Measurements from ENCODE around the gene CAVIN1.
"Not testable (repeated sequence)": the region's sequence is repeated elsewhere in the genome, so short reads cannot be mapped to it uniquely, and the experiment has no call there.

CAVIN1 gene, protein sequence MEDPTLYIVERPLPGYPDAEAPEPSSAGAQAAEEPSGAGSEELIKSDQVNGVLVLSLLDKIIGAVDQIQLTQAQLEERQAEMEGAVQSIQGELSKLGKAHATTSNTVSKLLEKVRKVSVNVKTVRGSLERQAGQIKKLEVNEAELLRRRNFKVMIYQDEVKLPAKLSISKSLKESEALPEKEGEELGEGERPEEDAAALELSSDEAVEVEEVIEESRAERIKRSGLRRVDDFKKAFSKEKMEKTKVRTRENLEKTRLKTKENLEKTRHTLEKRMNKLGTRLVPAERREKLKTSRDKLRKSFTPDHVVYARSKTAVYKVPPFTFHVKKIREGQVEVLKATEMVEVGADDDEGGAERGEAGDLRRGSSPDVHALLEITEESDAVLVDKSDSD

DNA sequence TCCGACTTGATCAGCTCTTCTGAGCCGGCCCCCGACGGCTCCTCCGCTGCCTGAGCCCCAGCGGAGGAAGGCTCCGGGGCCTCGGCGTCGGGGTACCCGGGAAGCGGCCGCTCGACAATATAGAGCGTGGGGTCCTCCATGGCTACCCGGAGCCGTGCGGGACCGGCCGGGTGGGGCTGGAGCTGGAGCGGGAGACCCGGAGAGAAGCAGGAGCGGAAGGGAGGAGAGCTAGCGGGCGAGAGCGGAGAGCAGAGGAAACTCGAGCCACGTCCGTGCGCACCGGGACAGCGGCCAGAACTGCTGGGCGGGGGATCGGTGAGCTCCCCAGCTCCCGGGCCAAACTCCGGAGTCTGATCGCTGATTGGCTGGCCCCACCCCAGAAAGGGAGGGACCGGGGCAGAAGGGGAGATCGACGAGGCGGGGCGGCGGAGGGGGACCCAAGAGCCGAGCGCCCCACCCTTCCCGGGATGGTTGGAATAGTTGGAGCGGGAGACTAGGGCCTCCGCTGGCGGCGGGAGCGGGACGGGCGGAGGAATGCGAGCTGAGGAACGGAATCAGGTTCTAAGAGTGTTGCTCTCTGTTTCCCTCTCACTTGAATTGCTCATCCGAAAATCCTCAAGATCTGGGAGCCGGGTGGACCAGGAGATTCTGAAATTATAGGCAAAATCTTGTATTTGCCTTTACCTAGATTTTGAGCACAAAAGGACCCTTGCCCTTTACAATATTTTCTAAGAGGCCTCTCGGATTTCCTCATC, at the start of gene CAVIN1:
Gene CAVIN1 (minus strand): TSS at position 299 of the 755 bp plus-strand sequence. CDS start 159 bp downstream, at position 140.
- DNase-seq, result peak; percentile 66

DNA sequence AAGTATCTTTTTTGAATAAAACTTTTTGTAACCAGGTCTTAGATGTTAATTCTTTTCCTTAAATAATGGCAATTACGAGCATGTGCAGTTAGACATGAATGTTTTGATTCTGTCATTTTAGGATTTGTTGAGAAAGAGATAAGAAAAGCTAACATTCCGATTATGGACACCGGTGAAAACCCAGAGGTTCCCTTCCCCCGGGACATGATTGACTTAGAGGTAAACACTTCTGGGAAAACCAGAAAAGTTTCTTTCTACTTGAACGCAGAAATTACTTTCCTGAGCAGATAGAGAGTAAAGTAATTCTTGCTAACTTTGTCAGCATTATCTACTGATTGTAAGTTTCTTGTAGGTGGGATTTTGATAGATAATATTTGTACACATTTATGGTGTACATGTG, 44.8 kb upstream of the CAVIN1 start:
- no peak for DNase-seq

DNA sequence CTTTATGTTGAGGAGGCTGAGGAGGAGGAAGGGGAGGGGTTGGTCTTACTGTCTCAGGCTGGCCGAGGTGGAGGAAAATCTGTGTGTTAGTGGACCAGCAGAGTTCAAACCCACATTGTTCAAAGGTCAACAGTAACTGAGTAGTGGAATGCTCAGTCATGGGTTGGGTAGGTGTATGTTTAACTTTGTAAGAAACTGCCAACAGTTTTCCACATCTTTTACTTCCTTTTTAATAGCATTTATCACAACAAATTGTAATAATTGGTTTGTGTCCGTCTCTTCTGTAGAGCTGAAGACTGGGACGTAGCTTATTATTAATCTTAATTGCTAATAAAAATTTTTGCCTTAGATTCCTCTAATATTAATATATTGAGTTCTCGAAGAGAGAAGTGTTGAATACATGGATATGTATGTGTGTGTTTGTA, 40.9 kb upstream of the CAVIN1 start:
- no peak for DNase-seq

DNA sequence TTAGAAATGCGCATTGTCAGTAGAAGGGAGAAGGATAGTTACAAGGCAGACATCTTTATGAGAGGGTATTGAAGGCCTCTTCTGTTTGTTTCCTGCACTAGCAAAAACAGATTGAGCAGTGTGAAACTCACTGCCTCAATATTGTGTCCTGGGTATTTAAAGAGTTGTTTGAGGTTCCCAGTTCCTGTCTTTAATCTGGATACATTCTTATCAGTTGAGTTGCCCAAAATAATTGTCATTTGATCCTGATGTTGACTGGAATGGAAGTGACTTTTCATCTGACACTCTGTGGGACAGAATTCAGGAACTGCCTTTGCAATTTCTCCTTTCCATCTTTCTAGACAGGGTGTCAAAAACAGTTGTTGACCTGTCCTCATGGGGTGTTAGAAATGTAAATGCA, 37.3 kb upstream of the CAVIN1 start:
- no peak for DNase-seq

DNA sequence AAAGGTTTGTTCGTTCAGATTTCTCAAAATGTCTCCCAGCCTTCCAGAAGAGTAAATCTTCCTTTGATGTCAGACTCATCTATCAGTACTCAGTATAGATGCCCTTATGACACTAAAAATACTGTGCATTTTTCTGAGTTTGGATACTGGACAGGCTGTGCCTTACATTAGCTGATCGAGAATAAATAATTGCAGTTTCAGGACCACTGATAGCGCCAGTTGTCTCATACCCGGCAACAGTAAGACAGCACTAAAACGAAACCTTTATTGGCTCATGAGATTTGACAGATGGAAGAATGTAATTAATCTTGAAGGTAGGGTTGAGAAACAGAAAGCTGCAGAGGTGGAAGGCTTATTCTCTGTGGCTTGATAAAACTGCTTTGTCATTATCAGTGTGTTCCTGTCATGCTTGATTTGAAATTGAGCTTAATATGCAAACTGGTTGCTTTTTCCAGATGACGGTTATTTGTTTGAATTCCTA, 36.8 kb upstream of the CAVIN1 start:
- DNase-seq, result no peak

DNA sequence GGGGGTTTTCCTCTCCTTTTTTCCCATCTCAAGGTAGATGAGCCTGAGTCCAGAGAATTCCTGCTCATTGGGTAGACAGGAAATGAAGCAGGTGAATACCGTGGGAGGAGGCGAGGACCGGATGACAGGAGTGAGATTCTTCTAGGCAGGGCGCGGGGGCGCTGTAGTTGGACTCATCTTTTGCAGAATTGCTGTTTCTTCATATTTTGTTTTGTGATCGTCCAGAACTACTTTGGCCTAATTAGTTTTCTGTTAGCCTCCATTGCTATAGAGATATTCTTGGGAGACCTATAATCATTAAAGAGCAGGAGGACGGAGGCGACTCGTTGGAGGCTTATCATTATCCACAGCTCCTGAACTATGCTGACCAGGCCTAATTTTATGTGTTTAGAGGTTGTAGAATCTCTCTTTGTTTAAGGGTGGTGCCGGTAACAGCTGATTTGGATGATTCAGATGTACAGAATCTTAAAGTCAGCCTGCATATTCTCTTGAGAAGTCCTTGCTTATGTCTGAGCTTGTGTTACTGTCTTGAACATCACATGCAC, 36.3 kb upstream of the CAVIN1 start:
- peak; percentile 61 for DNase-seq

DNA sequence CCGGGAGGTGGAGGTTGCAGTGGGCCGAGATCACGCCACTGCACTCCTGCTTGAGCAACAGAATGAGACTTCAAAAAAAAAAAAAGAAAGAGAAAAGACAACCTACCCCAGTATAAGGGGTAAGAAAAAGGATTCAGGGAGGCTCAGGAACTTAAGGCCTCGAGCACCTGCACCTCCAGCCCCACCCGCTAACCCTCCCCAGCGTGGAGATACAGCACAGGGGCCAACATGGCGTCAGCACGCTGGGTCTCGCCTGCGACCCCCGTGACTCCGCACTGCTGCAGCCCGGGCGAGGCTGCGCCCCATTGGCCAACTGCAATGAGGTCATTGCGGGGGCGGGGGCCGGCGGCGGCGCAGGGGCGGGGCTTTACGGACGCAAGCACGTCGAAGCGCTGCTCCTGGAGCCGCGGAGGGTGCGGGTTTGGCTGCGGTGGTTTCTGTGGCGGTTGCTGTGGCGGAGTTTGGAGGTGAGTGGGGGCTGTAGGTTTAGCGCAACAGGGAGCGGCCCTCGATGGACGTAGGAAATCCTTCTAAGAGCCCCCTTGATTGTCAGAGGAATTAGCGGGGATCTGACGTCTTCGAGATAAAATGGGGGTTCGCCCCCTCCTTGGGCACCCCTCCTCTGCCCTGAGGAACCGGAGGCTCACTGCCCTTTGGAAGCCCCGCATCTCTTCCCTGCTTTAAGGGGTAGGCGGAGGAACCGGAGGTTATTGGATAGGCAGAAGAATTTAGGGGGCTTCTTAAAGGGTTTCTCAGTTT, 35.6 kb upstream of the CAVIN1 start, which contains the start of gene ATP6V0A1:
Gene ATP6V0A1 (plus strand): TSS at position 382 of the 759 bp plus-strand sequence. CDS start 2,017 bp downstream, outside the sequence.
- DNase-seq, result peak; percentile 96

DNA sequence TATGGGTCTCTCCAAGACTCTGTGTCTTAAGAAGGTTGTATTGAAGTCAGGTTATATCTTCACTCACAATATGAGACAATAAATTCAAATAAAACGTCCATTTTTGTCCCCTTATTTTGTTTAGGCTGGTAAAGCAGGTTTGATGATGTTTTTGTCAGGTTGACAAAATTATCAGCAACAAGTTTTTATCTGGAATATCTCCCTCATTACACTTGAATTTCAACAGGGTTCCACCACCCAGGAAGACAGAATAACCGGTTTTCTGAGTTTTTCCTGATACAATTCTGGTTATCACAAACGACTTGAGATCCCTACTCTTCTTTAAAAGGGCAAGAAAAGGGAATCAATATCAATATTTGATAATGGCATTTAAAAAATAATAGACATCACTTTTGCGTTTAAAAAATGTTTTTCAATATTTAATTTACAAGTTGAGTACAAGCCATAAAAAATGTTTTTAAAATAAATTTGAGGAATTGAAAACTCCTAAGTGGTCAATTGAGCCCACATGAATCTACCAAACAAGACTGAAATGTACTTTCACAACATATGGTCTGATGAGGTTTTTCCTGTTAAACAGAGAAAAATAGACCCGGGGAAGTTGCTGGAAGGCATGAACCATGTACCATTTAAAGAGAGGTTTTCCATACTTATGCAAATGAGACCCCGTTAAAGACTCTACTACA, 34.2 kb upstream of the CAVIN1 start:
- DNase-seq, result no peak

DNA sequence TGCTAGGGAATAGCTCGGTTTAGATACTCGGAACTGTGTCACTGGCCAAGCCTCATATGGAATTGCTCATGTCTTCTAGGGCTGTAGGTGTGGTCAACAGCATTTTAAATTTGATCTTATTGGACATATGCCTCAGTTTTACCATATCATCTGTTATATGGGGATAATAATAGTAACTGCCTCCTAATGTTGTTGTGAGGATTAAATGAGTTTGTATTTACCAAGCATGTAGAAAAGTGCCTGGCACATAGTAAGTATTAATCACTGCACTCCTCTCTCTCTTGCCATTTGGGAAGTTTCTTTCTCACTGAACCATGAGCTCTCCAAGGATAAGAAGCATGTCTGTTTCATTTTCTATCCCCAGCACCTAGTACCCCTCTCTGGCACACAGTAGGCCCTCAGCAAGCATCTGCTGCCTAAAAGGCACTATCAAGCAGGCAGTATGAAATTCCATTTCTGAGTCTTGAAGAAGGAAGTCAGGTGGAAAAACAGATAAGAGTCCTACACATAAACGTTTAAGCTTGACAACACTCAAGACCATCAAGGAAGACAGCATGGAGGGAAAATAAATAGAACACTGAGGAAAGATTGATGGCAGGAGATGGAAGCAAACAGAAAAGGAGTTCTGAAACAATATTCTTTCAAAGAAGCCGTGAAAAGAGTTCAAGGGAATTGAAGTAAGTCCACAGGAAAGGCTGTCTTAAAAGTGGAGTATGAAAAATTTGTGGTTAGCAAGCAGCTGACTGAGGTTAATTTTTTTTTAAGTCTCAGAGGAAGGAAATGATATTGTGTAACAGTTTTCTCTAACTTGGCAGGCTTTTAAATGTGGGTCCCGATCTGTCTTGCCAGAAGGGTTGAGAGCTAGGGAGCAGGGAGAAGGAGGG, 33.4 kb upstream of the CAVIN1 start:
- no peak for DNase-seq

DNA sequence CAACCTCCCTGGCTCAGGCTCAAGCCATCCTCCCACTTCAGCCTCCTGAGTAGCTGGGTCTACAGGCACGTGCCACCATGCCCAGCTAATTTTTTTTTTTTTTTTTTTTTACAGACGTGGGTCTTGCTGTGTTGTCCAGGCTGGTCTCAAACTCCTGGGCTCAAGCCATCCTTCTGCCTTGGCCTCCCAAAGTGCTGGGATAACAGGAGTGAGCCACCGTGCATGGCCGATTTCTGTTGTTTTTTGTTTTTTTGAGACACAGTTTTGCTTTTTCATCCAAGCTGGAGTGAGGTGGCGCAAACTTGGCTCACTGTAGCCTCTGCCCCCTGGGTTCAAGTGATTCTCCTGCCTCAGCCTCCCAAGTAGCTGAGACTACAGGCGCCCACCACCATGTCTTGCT, 31.9 kb upstream of the CAVIN1 start:
- DNase-seq, result not testable (repeated sequence)

DNA sequence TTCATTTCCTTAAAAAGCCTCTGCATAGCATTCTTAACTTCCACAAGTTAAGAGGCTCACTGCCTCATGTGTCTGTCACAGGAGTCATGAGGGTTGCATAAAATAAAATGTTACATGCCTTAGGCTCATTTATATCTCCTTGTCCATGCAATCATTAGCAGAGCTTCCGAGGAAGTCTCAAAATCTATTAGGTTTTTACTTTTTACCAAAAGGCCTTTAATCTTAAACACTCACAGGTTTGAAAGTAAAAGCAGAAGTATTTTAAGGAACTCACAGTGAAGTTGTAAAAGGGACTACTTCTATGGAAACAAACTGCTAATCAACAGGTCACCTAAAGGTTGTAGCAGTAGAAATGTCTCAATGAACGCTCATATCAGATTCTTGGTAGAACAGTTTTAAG, 30.4 kb upstream of the CAVIN1 start:
- DNase-seq, result no peak

DNA sequence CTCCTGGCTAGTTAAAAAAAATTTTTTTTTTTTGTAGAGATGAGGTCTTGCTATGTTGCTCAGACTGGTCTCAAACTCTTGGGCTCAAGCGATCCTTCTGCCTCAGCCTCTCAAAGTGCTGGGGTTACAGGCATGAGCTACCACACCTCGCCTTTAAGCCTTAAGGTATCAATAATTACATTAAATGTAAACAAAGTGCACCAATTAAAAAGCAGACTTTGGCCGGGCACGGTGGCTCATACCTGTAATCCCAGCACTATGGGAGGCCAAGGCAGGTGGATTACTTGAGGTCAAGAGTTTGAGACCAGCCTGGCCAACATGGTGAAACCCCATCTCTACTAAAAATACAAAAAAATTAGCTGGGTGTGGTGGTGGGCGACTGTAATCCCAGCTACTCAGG, 28.2 kb upstream of the CAVIN1 start:
- DNase-seq, result not testable (repeated sequence)

DNA sequence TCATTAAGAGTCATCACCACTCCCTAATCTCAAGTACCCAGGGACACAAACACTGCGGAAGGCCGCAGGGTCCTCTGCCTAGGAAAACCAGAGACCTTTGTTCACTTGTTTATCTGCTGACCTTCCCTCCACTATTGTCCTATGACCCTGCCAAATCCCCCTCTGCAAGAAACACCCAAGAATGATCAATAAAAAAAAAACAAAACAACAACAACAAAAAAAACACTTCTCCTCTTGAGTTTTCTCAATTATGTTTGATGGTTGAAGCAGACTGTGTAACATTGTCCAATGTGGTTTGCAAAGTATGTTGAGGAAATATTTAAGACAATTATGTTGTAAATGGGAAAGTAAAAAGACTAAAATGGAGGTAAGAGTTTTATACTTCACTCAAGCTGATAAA, 26.8 kb upstream of the CAVIN1 start:
- not testable (repeated sequence) for DNase-seq

DNA sequence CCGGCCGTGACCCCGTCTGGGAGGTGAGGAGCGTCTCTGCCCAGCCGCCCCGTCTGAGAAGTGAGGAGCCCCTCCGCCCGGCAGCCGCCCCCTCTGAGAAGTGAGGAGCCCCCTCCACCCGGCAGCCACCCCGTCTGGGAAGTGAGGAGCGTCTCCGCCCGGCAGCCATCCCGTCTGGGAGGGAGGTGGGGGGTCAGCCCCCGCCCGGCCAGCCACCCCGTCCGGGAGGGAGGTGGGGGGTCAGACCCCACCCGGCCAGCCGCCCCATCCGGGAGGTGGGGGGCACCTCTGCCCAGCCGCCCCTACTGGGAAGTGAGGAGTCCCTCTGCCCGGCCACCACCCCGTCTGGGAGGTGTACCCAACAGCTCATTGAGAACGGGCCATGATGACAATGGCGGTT, 26.1 kb upstream of the CAVIN1 start:
- not testable (repeated sequence) for DNase-seq

DNA sequence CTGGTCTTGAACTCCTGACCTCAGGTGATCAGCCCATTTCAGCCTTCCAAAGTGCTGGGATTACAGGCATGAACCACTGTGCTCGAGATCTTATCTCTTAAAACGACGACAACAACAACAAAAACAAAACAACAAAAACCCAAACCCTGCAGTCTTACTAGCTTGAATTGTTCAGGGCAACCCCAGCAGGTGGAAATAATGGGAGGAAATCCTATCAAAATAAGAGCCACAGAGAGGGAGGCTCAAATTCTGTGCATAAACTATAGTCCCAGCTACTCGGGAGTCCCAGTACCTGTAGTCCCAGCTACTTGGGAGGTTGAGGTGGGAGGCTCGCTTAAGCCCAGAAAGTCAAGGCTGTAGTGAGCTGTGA, 19.1 kb upstream of the CAVIN1 start:
- no peak for DNase-seq

DNA sequence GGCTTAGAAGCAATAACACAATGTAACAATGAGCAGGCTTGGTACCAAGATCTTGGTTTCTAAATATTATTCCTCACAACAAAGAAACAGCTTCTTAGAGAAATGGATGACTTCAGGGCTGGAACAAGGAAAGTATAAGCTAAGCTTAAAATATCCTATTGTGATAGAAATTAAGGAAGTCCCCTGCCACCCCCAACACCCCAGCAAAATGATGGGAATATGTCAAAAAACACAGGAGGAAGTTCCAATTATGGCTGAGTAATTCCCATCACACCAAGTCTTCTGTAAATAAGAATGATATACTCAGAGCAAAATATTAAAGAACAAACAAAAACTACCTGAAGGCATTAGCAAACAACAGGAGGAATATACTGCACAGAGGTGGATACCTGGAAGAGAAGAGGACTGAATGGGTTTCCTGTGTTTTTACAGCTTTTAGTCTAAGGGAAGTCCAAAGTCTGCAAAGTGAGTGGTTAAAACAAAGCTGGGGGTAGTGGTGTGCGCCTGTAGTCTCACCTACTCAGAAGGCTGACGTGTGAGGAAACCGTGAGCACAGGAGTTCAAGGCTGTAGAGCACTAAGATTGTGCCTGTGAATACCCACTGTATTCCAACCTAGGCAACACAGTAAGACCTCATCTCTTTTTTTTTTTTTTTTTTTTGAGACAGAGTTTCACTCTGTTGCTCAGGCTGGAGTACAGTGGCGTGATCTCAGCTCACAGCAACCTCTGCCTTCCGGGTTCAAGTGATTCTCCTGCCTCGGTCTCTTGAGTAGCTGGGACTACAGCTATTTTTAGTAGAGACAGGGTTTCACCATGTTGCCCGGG, 18.5 kb upstream of the CAVIN1 start:
- DNase-seq, result no peak

DNA sequence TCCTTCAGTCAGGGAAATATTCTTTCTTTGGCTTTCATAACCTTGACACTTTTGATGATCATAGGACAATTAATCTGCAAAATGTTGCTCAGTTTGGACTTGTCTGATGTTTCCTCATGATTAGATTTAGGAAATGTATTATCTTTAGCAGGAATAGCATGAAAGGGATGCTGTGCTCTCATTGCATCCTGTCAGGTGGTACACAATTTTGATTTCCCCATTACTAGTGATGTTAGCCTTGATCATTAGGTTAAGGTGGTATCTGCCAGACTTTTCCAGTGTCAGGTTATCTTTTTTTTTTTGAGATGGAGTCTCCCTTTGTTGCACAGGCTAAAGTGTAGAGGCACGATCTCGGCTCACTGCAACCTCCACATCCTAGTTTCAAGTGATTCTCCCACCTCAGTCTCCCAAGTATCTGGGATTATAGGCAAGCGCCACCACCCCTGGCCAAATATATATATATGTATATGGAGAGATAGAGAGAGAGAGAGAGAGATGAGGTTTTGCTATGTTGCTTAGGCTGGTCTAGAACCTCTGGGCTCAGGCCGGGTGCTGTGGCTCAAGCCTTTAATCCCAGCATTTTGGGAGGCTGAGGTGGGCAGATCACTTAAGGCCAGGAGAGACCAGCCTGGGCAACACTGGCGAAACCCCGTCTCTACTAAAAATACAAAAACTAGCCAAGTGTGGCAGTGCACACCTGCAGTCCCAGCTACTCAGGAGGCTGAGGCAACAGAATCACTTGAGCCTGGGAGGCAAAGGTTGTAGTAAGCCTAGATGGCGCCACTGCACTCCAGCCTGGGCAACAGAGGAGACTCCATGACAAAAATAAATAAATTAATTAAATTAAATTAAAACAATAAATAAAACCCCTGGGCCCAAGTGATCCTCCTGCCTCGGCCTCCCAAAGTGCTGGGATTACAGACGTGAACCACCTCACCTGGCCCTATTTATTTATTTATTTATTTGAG, 15.8 kb upstream of the CAVIN1 start:
- DNase-seq, result peak; percentile 61

DNA sequence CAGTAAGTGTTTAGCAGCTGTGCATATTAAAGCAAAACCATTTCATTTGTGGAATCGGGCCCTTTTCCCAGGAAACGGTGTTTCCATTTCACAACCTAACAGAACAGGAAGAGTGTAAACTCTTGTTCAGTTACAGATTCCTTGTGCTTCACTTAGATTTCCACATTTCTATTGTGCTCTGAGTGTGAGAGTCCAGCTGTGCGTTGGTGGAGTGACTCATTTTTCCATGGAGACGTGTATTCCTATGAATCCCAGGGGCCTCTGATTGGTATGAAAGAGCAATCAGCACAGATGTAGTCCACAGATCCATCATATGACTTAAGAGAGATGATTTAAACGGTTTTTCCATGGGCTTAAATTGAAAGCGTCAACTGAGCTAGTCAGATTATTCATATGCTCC, 13.3 kb upstream of the CAVIN1 start:
- DNase-seq, result no peak

DNA sequence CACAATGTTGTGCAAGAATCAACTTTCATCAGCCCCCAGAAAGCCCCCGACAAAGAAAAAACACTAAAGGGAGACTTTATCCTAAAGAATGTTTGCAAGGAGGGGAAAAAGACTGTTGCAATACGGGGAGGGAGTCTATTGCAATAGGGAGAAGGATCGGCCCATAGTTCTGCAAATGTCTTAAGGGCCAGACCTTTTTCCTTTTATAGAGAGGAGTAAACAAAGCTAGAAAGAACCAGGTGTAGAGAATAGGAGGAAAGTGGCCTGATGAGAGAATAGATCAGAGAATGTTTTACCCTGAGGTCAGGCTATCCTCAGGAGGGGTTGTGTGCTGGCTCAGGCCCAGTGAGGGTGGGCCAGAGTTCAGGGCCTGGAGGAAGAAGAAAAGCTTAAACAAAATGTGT, 8.7 kb upstream of the CAVIN1 start:
- no peak for DNase-seq
